DND-41 (cell line): ENCODE results near the gene RHBDF2.

Experiments
- ATAC-seq: fragments of 200-7000 bp; cut with Tn5 transposase; 3 replicates; pipeline ENCODE4 v1.9.1; 2021; ENCODE audit warnings: low read depth; ENCODE audit not compliant: insufficient read depth
- DNase-seq: peaks from one replicate; pipeline ENCODE4 v3.0.0-alpha.2; 2020
- H2AFZ ChIP-seq: 2 replicates; pipeline ENCODE4 v1.6.0; 2012; ENCODE audit warnings: low read depth, low read length
- H3K27ac ChIP-seq: 2 replicates; pipeline ENCODE4 v1.5.1; 2012; ENCODE audit warnings: low read length, inconsistent platforms
- H3K27me3 ChIP-seq: fragments of 200-600 bp; sonication (generic); 2 replicates; pipeline ENCODE4 v1.6.0; 2012; ENCODE audit warnings: low read length, mild to moderate bottlenecking, inconsistent platforms; ENCODE audit not compliant: insufficient read depth, poor library complexity
- H3K36me3 ChIP-seq: 2 replicates; pipeline ENCODE4 v1.5.1; 2012; ENCODE audit warnings: low read length, inconsistent platforms; ENCODE audit not compliant: insufficient read depth
- H3K4me1 ChIP-seq: 2 replicates; pipeline ENCODE4 v1.5.1; 2012; ENCODE audit warnings: mild to moderate bottlenecking, low read length; ENCODE audit not compliant: insufficient read depth
- H3K4me2 ChIP-seq: 2 replicates; pipeline ENCODE4 v1.6.0; 2012; ENCODE audit warnings: mild to moderate bottlenecking, moderate library complexity, low read length, inconsistent platforms; ENCODE audit not compliant: insufficient read depth
- H3K4me3 ChIP-seq, 2 experiments: fragments of 200-600 bp in 1 of 2; shearing (Covaris generic) in 1 of 2; 2 replicates each; pipeline ENCODE4 v1.5.1; 2012 to 2016; ENCODE audit warnings: inconsistent platforms in 2 of 2, low read length in 2 of 2, mild to moderate bottlenecking in 2 of 2, low read depth in 1 of 2, moderate library complexity in 1 of 2
- H3K79me2 ChIP-seq: 2 replicates; pipeline ENCODE4 v1.6.0; 2012; ENCODE audit warnings: low read length, inconsistent platforms; ENCODE audit not compliant: insufficient read depth
- H3K9ac ChIP-seq: 2 replicates; pipeline ENCODE4 v1.6.0; 2012; ENCODE audit warnings: low read depth, mild to moderate bottlenecking, inconsistent platforms, low read length, moderate library complexity
- H3K9me3 ChIP-seq: 2 replicates; pipeline ENCODE4 v1.5.1; 2012; ENCODE audit warnings: low read length, moderate library complexity, mild to moderate bottlenecking, inconsistent platforms; ENCODE audit not compliant: insufficient read depth, severe bottlenecking
- H4K20me1 ChIP-seq: 2 replicates; pipeline ENCODE4 v1.6.0; 2012; ENCODE audit warnings: low read length; ENCODE audit not compliant: insufficient read depth
- EZH2 ChIP-seq: IDR thresholded peaks from 3 replicates; pipeline ENCODE4 v1.6.1; 2012; ENCODE audit warnings: borderline replicate concordance, low read depth, mild to moderate bottlenecking, moderate library complexity, low read length, inconsistent platforms; ENCODE audit not compliant: severe bottlenecking
- TF ChIP-seq, protein P1 (sequence below): IDR thresholded peaks from 2 replicates; pipeline ENCODE4 v1.5.1; 2012; ENCODE audit warnings: borderline replicate concordance, low read length, moderate library complexity, mild to moderate bottlenecking; ENCODE audit not compliant: poor library complexity, severe bottlenecking; ENCODE audit errors: extremely low read depth

Gene RHBDF2

DNA sequence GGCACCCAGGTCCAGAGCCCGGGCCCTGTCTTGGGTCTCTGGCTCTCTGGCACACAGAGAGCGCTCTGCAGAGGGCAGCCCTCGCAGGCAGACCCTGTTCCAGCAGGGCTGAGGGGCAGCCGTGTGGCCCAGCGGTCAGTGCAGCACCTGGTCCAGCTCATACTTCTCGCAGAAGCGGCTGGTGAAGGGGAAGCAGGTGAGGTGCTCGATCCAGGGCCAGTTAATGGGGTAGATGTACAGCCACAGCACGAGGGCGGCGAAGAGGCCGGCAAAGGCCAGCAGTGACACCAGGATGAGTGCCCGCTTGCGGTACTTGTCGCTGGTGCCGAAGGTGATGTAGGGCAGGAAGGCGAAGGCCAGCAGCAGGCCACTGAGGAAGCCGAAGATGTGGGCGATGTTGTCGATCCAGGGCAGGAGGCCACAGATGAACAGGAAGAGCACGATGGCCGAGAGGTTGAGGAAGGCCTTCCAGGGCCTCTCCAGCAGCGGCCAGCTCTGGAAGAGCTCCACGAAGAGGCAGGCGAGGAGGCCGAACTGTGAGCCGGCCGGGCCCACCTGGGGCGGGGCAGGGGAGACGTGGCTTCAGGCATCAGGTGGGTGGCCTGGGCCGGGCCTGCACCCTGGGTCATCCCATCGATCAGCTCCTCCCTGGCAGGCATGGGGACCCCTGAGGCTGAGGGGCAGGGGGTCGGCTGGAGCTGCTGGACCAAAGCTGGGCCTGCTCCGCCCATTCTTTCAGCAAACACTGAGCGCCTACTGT is 29.5 kb downstream of the RHBDF2 start:
- DNase-seq = no peak
- H3K36me3 ChIP-seq = no peaks in the 10 kb centered on the region
- no peaks in the 10 kb centered on the region for H3K27me3 ChIP-seq
- no peak for ATAC-seq
- H4K20me1 ChIP-seq = no peaks in the 10 kb centered on the region; the same call in 1 of the 2 replicates
- H3K4me3 ChIP-seq = no peak overlapping the region
- TF ChIP-seq, protein P1, sequence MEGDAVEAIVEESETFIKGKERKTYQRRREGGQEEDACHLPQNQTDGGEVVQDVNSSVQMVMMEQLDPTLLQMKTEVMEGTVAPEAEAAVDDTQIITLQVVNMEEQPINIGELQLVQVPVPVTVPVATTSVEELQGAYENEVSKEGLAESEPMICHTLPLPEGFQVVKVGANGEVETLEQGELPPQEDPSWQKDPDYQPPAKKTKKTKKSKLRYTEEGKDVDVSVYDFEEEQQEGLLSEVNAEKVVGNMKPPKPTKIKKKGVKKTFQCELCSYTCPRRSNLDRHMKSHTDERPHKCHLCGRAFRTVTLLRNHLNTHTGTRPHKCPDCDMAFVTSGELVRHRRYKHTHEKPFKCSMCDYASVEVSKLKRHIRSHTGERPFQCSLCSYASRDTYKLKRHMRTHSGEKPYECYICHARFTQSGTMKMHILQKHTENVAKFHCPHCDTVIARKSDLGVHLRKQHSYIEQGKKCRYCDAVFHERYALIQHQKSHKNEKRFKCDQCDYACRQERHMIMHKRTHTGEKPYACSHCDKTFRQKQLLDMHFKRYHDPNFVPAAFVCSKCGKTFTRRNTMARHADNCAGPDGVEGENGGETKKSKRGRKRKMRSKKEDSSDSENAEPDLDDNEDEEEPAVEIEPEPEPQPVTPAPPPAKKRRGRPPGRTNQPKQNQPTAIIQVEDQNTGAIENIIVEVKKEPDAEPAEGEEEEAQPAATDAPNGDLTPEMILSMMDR = no peak
- no peak for TF ChIP-seq EZH2
- no peaks in the 10 kb centered on the region for H3K79me2 ChIP-seq
- H2AFZ ChIP-seq = no peak overlapping the region
- no peak overlapping the region for H3K27ac ChIP-seq
- H3K9me3 ChIP-seq = no peaks in the 10 kb centered on the region
- no peaks in the 10 kb centered on the region for H3K4me1 ChIP-seq
- H3K9ac ChIP-seq = no peak overlapping the region
- H3K4me2 ChIP-seq = no peak overlapping the region

DNA sequence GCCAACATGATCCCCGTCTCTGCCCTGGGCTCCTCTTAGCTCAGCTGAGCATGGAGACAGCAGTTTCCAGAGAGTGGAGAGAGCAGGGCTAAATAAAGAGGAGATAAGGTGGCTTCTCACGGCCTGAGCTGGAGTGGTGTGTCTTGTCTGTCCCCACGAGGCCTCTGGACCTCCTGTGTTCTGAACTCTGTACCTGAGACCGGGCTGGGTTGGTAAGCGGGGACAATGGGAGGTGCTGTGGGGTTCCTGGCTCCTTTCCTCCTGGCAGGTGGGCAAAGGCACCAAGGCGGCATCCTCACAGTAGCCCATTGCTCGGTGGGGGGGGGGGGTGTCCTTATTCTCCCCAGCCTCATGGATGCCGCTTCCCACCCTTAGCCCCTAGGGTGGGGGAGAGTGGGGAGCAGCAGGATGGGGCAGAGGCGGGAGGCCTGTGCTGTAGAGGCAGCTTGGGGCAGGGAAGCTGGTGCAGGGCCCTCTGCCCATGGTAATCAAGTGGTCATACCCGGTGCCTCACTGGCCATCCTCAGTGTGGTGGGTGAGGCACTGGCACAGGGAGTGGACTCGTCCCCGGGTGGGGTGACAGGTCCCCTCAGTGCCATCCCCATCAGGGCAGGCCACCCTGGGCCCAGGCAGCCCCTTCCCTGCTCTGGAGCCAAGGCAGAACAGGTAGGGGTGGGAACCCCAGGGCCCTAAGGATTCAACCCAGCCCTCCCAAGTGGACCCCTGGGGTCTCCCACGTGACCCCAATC is 31.1 kb downstream of the RHBDF2 start:
- Histone ChIP-seq H3K79me2 (no peaks in the 10 kb centered on the region), H3K27ac (no peak overlapping the region), H3K9ac (no peak overlapping the region), H2AFZ (no peak overlapping the region), H3K9me3 (no peaks in the 10 kb centered on the region), H3K4me3 (no peak overlapping the region), H3K27me3 (no peaks in the 10 kb centered on the region), H3K4me2 (no peak overlapping the region), H4K20me1 (no peaks in the 10 kb centered on the region; the same call in 1 of the 2 replicates), H3K4me1 (no peaks in the 10 kb centered on the region), H3K36me3 (no peaks in the 10 kb centered on the region)
- TF ChIP-seq, protein P1 = no peak
- no peak for TF ChIP-seq EZH2
- DNase-seq (no peak), ATAC-seq (no peak)

DNA sequence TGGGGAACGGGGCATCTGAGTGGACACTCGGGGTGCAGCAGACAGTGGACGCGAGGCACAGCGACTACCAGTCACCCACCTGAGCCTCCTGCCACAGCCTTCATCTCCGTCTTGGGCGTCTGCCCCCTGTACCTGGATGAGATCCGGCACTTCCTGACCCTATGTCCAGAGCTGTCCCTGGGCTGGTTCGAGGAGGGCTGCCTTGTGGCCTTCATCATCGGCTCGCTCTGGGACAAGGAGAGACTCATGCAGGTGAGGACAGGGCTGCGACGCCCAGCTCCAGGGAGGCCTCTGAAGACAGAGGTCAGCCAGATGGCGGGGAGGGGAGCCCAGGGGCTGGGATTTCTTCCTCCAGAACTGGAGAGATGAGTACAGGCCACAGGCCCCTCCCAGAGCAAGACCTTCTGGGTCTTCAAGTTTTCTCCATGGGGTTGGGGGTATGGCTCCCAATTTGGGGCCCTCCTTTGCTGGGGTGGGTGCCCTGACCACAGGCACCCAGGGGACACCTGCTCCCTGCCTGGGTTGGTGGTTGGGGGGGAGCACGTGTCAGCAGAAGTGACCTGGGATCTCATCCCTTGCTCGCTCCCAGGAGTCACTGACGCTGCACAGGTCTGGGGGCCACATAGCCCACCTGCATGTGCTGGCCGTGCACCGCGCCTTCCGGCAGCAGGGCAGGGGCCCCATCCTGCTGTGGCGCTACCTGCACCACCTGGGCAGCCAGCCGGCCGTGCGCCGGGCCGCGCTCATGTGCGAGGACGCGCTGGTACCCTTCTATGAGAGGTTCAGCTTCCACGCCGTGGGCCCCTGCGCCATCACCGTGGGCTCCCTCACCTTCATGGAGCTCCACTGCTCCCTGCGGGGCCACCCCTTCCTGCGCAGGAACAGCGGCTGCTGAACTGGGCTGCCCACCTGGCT is 31.9 kb downstream of the RHBDF2 start:
- Histone ChIP-seq H3K36me3 (no peaks in the 10 kb centered on the region), H4K20me1 (no peaks in the 10 kb centered on the region; the same call in 1 of the 2 replicates), H3K27me3 (no peaks in the 10 kb centered on the region), H3K4me3 (no peak overlapping the region), H3K9me3 (no peaks in the 10 kb centered on the region), H2AFZ (no peak overlapping the region), H3K9ac (no peak overlapping the region), H3K4me2 (no peak overlapping the region), H3K4me1 (no peaks in the 10 kb centered on the region), H3K27ac (no peak overlapping the region), H3K79me2 (no peaks in the 10 kb centered on the region)
- no peak for TF ChIP-seq EZH2
- TF ChIP-seq, protein P1 = no peak
- ATAC-seq (no peak), DNase-seq (no peak)
